Measurements from ENCODE around the gene ASTN1.

DNA sequence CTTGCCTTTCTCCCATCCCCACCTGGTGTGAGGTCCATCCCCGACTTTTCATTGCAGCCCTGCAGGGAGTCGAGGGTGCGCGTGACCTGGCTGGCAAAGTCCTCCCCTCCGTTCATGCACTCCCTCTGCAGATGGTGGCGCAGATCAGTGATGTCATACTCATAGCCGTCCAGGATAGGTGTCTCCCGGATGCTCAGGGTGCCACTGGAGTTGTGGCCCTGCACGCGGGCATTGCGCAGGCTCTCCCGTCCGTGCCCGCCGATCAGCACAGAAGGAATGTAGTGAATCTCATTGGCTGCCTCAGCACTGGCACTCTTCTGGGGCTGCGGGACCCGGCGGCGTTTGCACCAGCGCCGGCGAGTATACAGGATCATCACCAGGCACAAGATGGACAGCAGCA, 132.1 kb downstream of the ASTN1 start:
- TF ChIP-seq EZH2 (IDR thresholded peaks at IDR 0.05; ENCODE audit: low read depth): no peak
- TF ChIP-seq, protein P1, sequence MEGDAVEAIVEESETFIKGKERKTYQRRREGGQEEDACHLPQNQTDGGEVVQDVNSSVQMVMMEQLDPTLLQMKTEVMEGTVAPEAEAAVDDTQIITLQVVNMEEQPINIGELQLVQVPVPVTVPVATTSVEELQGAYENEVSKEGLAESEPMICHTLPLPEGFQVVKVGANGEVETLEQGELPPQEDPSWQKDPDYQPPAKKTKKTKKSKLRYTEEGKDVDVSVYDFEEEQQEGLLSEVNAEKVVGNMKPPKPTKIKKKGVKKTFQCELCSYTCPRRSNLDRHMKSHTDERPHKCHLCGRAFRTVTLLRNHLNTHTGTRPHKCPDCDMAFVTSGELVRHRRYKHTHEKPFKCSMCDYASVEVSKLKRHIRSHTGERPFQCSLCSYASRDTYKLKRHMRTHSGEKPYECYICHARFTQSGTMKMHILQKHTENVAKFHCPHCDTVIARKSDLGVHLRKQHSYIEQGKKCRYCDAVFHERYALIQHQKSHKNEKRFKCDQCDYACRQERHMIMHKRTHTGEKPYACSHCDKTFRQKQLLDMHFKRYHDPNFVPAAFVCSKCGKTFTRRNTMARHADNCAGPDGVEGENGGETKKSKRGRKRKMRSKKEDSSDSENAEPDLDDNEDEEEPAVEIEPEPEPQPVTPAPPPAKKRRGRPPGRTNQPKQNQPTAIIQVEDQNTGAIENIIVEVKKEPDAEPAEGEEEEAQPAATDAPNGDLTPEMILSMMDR (conservative IDR thresholded peaks at IDR 0.05): no peak
